Measurements from ENCODE around the gene ACKR4. TPM values are rescaled to one million over a fixed set of nuclear protein-coding genes. Genes with fewer than 3 reads are reported as not detected.

Gene ACKR4
- total RNA-seq, 1 experiment from 2014 or later, result not detected

DNA sequence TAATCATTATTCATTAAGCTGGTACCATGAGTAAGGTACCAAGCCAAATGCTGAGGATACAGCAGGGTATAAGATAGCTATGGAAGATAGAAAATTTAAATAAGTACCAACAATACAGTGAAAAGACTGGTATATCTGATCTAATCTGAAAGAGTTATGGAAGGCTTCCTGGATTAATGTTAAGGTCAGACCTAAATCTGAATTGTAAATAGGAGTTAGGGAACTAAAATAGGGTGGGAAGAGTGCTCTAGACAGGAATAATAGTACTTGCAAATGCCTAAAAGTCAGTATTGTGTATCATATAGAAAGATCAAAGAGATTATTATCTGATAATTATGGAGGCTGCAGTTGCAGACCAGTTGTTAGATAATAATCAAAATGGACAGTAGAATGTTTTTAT, 2.6 kb upstream of the ACKR4 start:
- H3K27ac Mint-ChIP-seq, result no peak overlapping the region
- DNase-seq (ENCODE audit: low spot score), result no peak
- POLR2A ChIA-PET, result no interaction called here
- H3K9me3 Mint-ChIP-seq, result peaks cover 4% of the 10 kb centered on the region; the same call in 1 of the 2 replicates
- no peak overlapping the region for H3K4me3 Mint-ChIP-seq
- H3K27me3 Mint-ChIP-seq (ENCODE audit: low read depth), result no peaks in the 10 kb centered on the region
- H3K36me3 Mint-ChIP-seq, result peaks cover 5% of the 10 kb centered on the region; the same call in 1 of the 2 replicates
- CTCF ChIA-PET, result interaction anchor here (1.2 kb wide), 1 partner anchor 58 kb away, joined by 3 read pairs; no protein-coding TSS in a partner anchor
- peaks cover 6% of the 10 kb centered on the region for H3K4me1 Mint-ChIP-seq
- ATAC-seq, result no peak
- TF ChIP-seq OVOL2 (CRISPR knock-in tag; IDR thresholded peaks at IDR 0.05; ENCODE audit: borderline replicate concordance) (no peak), TEAD1 (CRISPR knock-in tag; IDR thresholded peaks at IDR 0.05) (no peak), NFYB (CRISPR knock-in tag; conservative IDR thresholded peaks at IDR 0.05; ENCODE audit: low read depth) (no peak), ZNF219 (CRISPR knock-in tag; IDR thresholded peaks at IDR 0.05; ENCODE audit: borderline replicate concordance) (no peak), EMX1 (CRISPR knock-in tag; IDR thresholded peaks at IDR 0.05) (no peak), TCF7 (CRISPR knock-in tag; IDR thresholded peaks at IDR 0.05; ENCODE audit: low read depth) (no peak), PRRX2 (CRISPR knock-in tag; IDR thresholded peaks at IDR 0.05) (no peak), CBFB (CRISPR knock-in tag; IDR thresholded peaks at IDR 0.05; ENCODE audit: low read depth) (no peak)

DNA sequence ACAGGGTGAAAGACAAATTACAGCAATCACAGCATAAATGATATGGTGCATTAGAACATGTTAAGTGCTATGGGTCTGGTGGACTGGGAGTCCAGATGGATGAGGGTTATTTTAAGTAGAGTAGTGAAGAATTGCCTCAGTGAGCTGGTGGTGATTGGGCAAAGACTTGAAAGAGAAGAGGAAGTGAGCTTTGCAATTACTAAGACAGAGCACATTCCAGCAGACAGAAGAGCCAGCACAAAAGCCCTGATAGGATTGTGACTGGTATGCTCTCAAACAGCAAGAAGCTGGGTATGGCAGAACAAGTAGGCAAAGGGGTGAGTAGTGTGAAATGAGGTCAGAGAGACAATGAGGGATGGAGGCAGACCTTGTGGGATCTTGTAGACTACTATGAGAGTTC, 2.1 kb upstream of the ACKR4 start:
- Mint-ChIP-seq H3K9me3 (peaks cover 1% of the 10 kb centered on the region; the same call in 1 of the 2 replicates), H3K27me3 (ENCODE audit: low read depth) (no peaks in the 10 kb centered on the region), H3K27ac (no peak overlapping the region), H3K36me3 (peaks cover 5% of the 10 kb centered on the region; the same call in 1 of the 2 replicates), H3K4me3 (no peak overlapping the region), H3K4me1 (peaks cover 6% of the 10 kb centered on the region)
- DNase-seq (ENCODE audit: low spot score) (no peak), ATAC-seq (peak; percentile 83)
- TF ChIP-seq SMAD3 (CRISPR knock-in tag; IDR thresholded peaks at IDR 0.05; ENCODE audit: borderline replicate concordance), result no peak
- TF ChIP-seq CREB1 (CRISPR knock-in tag; IDR thresholded peaks at IDR 0.05), result no peak
- no peak for TF ChIP-seq IRF2 (CRISPR knock-in tag; IDR thresholded peaks at IDR 0.05; ENCODE audit: borderline replicate concordance, low read depth)
- no peak for TF ChIP-seq NFE2L1 (CRISPR knock-in tag; IDR thresholded peaks at IDR 0.05)
- TF ChIP-seq, protein P1, sequence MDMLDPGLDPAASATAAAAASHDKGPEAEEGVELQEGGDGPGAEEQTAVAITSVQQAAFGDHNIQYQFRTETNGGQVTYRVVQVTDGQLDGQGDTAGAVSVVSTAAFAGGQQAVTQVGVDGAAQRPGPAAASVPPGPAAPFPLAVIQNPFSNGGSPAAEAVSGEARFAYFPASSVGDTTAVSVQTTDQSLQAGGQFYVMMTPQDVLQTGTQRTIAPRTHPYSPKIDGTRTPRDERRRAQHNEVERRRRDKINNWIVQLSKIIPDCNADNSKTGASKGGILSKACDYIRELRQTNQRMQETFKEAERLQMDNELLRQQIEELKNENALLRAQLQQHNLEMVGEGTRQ (CRISPR knock-in tag; IDR thresholded peaks at IDR 0.05), result no peak
- no peak for TF ChIP-seq ZNF317 (CRISPR knock-in tag; IDR thresholded peaks at IDR 0.05; ENCODE audit: borderline replicate concordance, low read depth)
- no peak for TF ChIP-seq CREM (CRISPR knock-in tag; IDR thresholded peaks at IDR 0.05)
- TF ChIP-seq NR2C2 (CRISPR knock-in tag; IDR thresholded peaks at IDR 0.05), result no peak
- TF ChIP-seq, protein P2, sequence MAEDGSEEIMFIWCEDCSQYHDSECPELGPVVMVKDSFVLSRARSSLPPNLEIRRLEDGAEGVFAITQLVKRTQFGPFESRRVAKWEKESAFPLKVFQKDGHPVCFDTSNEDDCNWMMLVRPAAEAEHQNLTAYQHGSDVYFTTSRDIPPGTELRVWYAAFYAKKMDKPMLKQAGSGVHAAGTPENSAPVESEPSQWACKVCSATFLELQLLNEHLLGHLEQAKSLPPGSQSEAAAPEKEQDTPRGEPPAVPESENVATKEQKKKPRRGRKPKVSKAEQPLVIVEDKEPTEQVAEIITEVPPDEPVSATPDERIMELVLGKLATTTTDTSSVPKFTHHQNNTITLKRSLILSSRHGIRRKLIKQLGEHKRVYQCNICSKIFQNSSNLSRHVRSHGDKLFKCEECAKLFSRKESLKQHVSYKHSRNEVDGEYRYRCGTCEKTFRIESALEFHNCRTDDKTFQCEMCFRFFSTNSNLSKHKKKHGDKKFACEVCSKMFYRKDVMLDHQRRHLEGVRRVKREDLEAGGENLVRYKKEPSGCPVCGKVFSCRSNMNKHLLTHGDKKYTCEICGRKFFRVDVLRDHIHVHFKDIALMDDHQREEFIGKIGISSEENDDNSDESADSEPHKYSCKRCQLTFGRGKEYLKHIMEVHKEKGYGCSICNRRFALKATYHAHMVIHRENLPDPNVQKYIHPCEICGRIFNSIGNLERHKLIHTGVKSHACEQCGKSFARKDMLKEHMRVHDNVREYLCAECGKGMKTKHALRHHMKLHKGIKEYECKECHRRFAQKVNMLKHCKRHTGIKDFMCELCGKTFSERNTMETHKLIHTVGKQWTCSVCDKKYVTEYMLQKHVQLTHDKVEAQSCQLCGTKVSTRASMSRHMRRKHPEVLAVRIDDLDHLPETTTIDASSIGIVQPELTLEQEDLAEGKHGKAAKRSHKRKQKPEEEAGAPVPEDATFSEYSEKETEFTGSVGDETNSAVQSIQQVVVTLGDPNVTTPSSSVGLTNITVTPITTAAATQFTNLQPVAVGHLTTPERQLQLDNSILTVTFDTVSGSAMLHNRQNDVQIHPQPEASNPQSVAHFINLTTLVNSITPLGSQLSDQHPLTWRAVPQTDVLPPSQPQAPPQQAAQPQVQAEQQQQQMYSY (CRISPR knock-in tag; IDR thresholded peaks at IDR 0.05), result no peak
- TF ChIP-seq JAZF1 (CRISPR knock-in tag; IDR thresholded peaks at IDR 0.05), result no peak
- TF ChIP-seq NFYB (CRISPR knock-in tag; conservative IDR thresholded peaks at IDR 0.05; ENCODE audit: low read depth), result no peak
- TF ChIP-seq, protein P3, sequence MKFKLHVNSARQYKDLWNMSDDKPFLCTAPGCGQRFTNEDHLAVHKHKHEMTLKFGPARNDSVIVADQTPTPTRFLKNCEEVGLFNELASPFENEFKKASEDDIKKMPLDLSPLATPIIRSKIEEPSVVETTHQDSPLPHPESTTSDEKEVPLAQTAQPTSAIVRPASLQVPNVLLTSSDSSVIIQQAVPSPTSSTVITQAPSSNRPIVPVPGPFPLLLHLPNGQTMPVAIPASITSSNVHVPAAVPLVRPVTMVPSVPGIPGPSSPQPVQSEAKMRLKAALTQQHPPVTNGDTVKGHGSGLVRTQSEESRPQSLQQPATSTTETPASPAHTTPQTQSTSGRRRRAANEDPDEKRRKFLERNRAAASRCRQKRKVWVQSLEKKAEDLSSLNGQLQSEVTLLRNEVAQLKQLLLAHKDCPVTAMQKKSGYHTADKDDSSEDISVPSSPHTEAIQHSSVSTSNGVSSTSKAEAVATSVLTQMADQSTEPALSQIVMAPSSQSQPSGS (CRISPR knock-in tag; IDR thresholded peaks at IDR 0.05; ENCODE audit: borderline replicate concordance, low read depth), result no peak
- TF ChIP-seq, protein P4, sequence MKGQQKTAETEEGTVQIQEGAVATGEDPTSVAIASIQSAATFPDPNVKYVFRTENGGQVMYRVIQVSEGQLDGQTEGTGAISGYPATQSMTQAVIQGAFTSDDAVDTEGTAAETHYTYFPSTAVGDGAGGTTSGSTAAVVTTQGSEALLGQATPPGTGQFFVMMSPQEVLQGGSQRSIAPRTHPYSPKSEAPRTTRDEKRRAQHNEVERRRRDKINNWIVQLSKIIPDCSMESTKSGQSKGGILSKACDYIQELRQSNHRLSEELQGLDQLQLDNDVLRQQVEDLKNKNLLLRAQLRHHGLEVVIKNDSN (CRISPR knock-in tag; IDR thresholded peaks at IDR 0.05), result no peak
- TF ChIP-seq, protein P5, sequence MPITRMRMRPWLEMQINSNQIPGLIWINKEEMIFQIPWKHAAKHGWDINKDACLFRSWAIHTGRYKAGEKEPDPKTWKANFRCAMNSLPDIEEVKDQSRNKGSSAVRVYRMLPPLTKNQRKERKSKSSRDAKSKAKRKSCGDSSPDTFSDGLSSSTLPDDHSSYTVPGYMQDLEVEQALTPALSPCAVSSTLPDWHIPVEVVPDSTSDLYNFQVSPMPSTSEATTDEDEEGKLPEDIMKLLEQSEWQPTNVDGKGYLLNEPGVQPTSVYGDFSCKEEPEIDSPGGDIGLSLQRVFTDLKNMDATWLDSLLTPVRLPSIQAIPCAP (CRISPR knock-in tag; IDR thresholded peaks at IDR 0.05), result no peak
- no peak for TF ChIP-seq ESRRA (CRISPR knock-in tag; IDR thresholded peaks at IDR 0.05; ENCODE audit: borderline replicate concordance)
- TF ChIP-seq GRHL2 (CRISPR knock-in tag; IDR thresholded peaks at IDR 0.05; ENCODE audit: insufficient replicate concordance, severe bottlenecking), result no peak
- TF ChIP-seq, protein P6, sequence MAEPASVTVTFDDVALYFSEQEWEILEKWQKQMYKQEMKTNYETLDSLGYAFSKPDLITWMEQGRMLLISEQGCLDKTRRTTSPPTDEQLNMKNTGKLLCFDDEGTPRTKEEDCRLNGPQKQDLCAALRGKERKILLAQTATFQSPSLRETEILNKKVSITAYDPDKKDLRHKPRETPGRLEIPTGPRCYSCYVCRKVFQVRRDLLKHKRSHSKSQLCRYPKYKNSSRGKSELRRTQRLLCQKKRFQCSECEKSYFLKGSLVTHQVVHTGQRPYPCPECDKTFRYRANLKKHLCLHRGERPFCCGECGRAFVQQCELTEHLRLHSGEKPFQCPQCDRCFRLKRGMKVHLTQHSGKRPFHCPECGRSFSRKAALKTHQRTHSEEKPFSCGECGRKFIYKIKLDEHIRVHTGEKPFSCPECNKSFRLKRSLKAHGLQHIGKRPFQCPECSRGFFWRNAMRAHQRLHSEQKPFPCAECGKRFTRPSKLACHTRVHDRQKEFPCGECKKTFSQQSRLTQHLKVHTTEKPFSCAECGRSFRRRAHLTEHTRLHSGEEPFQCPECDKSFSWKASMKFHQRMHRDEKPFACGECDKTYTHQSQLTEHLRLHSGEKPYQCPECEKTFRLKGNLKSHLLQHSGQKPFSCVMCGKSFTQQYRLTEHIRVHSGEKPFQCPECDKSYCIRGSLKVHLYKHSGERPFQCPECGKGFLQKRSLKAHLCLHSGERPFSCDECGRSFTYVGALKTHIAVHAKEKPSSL (CRISPR knock-in tag; conservative IDR thresholded peaks at IDR 0.05), result no peak
- TF ChIP-seq SMAD4 (CRISPR knock-in tag; IDR thresholded peaks at IDR 0.05), result no peak
- no peak for TF ChIP-seq TEAD1 (CRISPR knock-in tag; IDR thresholded peaks at IDR 0.05)
- TF ChIP-seq, protein P7, sequence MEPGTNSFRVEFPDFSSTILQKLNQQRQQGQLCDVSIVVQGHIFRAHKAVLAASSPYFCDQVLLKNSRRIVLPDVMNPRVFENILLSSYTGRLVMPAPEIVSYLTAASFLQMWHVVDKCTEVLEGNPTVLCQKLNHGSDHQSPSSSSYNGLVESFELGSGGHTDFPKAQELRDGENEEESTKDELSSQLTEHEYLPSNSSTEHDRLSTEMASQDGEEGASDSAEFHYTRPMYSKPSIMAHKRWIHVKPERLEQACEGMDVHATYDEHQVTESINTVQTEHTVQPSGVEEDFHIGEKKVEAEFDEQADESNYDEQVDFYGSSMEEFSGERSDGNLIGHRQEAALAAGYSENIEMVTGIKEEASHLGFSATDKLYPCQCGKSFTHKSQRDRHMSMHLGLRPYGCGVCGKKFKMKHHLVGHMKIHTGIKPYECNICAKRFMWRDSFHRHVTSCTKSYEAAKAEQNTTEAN (CRISPR knock-in tag; IDR thresholded peaks at IDR 0.05), result no peak
- POLR2A ChIA-PET, result no interaction called here
- CTCF ChIA-PET, result interaction anchor here (1.2 kb wide), 1 partner anchor 59 kb away, joined by 3 read pairs; no protein-coding TSS in a partner anchor
